GM06990 (cell line): ENCODE results near the gene WDFY3.
A peak's percentile ranks its signal among the peaks of the same experiment; 100 is the strongest.

Experiments
- DNase-seq: peaks from one replicate; pipeline ENCODE4 v3.0.0-alpha.2; 2011; ENCODE audit not compliant: insufficient read length; ENCODE audit errors: extremely low read depth
- H3K27me3 ChIP-seq: replicated peaks from 2 replicates; pipeline ENCODE4 v1.6.0; 2011; ENCODE audit warnings: low read length; ENCODE audit not compliant: control insufficient read depth, insufficient read depth
- H3K36me3 ChIP-seq: 2 replicates; pipeline ENCODE4 v1.5.1; 2011; ENCODE audit warnings: low read length; ENCODE audit not compliant: control insufficient read depth, insufficient read depth
- H3K4me3 ChIP-seq: replicated peaks from 2 replicates; pipeline ENCODE4 v1.5.1; 2011; ENCODE audit warnings: low read depth, mild to moderate bottlenecking, control low read depth, low read length
- TF ChIP-seq, protein P1 (sequence below): IDR thresholded peaks from 2 replicates; pipeline ENCODE4 v1.5.1; 2011; ENCODE audit warnings: low read length, control low read depth, mild to moderate bottlenecking, inconsistent platforms; ENCODE audit not compliant: insufficient read depth, poor library complexity, severe bottlenecking

The WDFY3 gene, protein sequence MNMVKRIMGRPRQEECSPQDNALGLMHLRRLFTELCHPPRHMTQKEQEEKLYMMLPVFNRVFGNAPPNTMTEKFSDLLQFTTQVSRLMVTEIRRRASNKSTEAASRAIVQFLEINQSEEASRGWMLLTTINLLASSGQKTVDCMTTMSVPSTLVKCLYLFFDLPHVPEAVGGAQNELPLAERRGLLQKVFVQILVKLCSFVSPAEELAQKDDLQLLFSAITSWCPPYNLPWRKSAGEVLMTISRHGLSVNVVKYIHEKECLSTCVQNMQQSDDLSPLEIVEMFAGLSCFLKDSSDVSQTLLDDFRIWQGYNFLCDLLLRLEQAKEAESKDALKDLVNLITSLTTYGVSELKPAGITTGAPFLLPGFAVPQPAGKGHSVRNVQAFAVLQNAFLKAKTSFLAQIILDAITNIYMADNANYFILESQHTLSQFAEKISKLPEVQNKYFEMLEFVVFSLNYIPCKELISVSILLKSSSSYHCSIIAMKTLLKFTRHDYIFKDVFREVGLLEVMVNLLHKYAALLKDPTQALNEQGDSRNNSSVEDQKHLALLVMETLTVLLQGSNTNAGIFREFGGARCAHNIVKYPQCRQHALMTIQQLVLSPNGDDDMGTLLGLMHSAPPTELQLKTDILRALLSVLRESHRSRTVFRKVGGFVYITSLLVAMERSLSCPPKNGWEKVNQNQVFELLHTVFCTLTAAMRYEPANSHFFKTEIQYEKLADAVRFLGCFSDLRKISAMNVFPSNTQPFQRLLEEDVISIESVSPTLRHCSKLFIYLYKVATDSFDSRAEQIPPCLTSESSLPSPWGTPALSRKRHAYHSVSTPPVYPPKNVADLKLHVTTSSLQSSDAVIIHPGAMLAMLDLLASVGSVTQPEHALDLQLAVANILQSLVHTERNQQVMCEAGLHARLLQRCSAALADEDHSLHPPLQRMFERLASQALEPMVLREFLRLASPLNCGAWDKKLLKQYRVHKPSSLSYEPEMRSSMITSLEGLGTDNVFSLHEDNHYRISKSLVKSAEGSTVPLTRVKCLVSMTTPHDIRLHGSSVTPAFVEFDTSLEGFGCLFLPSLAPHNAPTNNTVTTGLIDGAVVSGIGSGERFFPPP (N-terminal part only)

GRCh38 chr4:84966382-84967242, at the start of gene WDFY3:
WDFY3 (minus strand) TSS chr4:84966690; CDS start chr4:84860591, 106,099 bp downstream.
- Histone ChIP-seq H3K4me3 (peak within 1 kb of the TSS; percentile 54), H3K36me3 (no peaks in the 10 kb centered on the region), H3K27me3 (no peaks in the 10 kb centered on the region)
- TF ChIP-seq, protein P1, sequence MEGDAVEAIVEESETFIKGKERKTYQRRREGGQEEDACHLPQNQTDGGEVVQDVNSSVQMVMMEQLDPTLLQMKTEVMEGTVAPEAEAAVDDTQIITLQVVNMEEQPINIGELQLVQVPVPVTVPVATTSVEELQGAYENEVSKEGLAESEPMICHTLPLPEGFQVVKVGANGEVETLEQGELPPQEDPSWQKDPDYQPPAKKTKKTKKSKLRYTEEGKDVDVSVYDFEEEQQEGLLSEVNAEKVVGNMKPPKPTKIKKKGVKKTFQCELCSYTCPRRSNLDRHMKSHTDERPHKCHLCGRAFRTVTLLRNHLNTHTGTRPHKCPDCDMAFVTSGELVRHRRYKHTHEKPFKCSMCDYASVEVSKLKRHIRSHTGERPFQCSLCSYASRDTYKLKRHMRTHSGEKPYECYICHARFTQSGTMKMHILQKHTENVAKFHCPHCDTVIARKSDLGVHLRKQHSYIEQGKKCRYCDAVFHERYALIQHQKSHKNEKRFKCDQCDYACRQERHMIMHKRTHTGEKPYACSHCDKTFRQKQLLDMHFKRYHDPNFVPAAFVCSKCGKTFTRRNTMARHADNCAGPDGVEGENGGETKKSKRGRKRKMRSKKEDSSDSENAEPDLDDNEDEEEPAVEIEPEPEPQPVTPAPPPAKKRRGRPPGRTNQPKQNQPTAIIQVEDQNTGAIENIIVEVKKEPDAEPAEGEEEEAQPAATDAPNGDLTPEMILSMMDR = no peak
- no peak for DNase-seq

GRCh38 chr4:85005865-85006377, 39.4 kb upstream of the WDFY3 start:
- no peak overlapping the region for H3K4me3 ChIP-seq
- DNase-seq = no peak
- no peaks in the 10 kb centered on the region for H3K36me3 ChIP-seq
- H3K27me3 ChIP-seq = no peaks in the 10 kb centered on the region
- TF ChIP-seq, protein P1 = no peak

DNA sequence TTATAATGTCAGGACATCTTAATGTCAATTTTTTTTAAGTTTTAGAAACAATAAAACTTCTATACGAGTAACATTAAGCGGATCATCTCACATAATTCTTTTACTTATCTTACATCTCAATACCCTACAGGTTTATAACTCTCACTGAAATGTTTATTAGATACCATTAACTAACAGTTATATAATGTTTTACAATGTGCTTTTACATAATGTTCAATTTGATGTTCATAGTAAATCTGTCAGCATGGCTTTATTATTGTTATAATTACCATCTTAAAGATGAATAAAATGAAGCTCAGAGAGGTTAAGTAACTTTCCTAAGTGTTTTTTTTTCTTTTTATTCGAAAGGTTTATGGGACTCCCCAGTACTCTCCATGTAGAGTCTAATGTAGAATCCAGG, 33.9 kb upstream of the WDFY3 start:
- no peak for DNase-seq
- TF ChIP-seq, protein P1 = no peak
- Histone ChIP-seq H3K36me3 (no peaks in the 10 kb centered on the region), H3K27me3 (no peaks in the 10 kb centered on the region), H3K4me3 (no peak overlapping the region)

DNA sequence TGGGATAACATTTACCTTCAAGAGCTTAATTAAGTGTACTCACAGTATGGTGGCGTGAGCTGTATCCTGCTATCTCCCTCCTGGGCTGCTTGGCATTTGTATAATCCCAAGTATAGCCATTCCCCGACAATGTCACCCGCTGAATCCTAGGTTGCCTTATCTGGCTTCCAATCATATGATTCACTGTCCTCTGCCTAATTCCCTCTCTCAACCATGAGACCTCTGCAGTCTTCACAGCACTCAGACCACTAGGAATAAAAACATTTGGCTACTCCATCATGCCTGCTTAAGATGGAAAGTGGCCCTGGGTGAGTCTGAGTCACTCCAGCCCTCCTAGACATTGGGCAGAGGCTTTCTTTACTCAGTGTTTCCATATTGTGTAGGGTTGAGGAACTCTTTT, 28.9 kb upstream of the WDFY3 start:
- H3K4me3 ChIP-seq = no peak overlapping the region
- TF ChIP-seq, protein P1 = no peak
- no peak for DNase-seq
- no peaks in the 10 kb centered on the region for H3K36me3 ChIP-seq
- no peaks in the 10 kb centered on the region for H3K27me3 ChIP-seq

DNA sequence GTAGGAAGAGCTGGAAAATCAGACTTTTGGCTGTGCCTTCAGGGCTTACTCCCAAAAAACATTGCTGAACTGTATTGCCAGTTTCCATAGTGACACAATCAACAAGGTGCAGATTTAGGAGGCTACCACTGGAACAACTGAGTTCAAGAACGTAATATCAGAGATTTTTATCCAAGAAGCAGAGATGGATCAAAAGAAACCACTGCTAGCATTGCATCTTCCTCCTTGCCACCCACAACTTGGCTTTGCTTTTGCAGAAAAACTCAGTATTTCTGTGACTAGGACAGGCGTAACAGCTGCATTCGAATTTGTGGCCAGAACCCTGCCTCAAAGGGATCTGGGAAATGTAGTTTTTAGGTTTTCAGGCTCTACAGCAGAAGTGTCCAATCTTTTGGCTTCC, 27.8 kb upstream of the WDFY3 start:
- TF ChIP-seq, protein P1 = no peak
- Histone ChIP-seq H3K4me3 (no peak overlapping the region), H3K36me3 (no peaks in the 10 kb centered on the region), H3K27me3 (no peaks in the 10 kb centered on the region)
- DNase-seq = no peak
